Hepatocyte (in vitro differentiated cells): ENCODE results near the gene PGPEP1.

Experiments
- CTCF ChIP-seq: fragments of 200-600 bp; sonication (generic); IDR thresholded peaks from 2 replicates; pipeline ENCODE4 v1.5.1; 2016; ENCODE audit warnings: antibody characterized with exemption, mild to moderate bottlenecking; ENCODE audit not compliant: poor library complexity
- EZH2 ChIP-seq: fragments of 200-600 bp; sonication (generic); IDR thresholded peaks from 2 replicates; pipeline ENCODE4 v1.6.1; 2016; ENCODE audit warnings: antibody characterized with exemption, mild to moderate bottlenecking, borderline replicate concordance

GRCh38 chr19:18308948-18309325 is 31.5 kb upstream of the PGPEP1 start:
- TF ChIP-seq CTCF (no peak), EZH2 (no peak)
